B cell (primary cell): Measurements from ENCODE around the gene KRAS. TPM values are rescaled to one million over a fixed set of nuclear protein-coding genes. Genes with fewer than 3 reads are reported as not detected.
A peak's percentile ranks its signal among the peaks of the same experiment; 100 is the strongest.

Experiments
- ATAC-seq: fragments of 200-7000 bp; cut with Tn5 transposase; one replicate; pipeline ENCODE4 v1.10.0; 2021; ENCODE audit warnings: low read depth, mild to moderate bottlenecking, moderate number of reproducible peaks, moderate library complexity
- CTCF ChIA-PET: fragments of 350-600 bp; sonication (Branson Sonifier 250); formaldehyde crosslinking; loops from one replicate; lab custom pipeline; 2021; ENCODE audit warnings: antibody characterized with exemption, inconsistent platforms; lab: Charles Lee
- POLR2A ChIA-PET: fragments of 350-600 bp; sonication (Branson Sonifier 250); formaldehyde crosslinking; loops from one replicate; lab custom pipeline; 2021; ENCODE audit warnings: antibody characterized with exemption; lab: Charles Lee
- DNase-seq: peaks from one replicate; pipeline ENCODE4 v3.0.0; 2013
- H2AFZ ChIP-seq: 2 replicates; pipeline ENCODE4 v1.6.1; 2012; ENCODE audit warnings: mild to moderate bottlenecking, low read depth, low read length; ENCODE audit not compliant: insufficient read depth, poor library complexity, severe bottlenecking
- H3K27ac ChIP-seq, 2 donors: 1 replicate in 1 of 2; 2 replicates in 1 of 2; pipeline ENCODE4 v1.5.1; 2012 to 2013; ENCODE audit warnings: low read length in 2 of 2, mild to moderate bottlenecking in 2 of 2, moderate library complexity in 1 of 2
- H3K27me3 ChIP-seq, 4 experiments: fragments of 200-600 bp in 1 of 4; sonication (generic) in 1 of 4; replicated peaks in 1 of 4; 1 replicate in 2 of 4; 2 replicates in 2 of 4; pipeline versions ENCODE4 v1.6.1 to v1.7.0; 2013 to 2016; ENCODE audit warnings: low read length in 3 of 4, mild to moderate bottlenecking in 2 of 4, mixed read lengths in 1 of 4, moderate library complexity in 1 of 4; ENCODE audit not compliant: insufficient read depth in 4 of 4, control insufficient read depth in 3 of 4; ENCODE audit errors: control extremely low read depth in 1 of 4
- H3K36me3 ChIP-seq, 2 experiments: replicated peaks in 1 of 2; 1 replicate in 1 of 2; 2 replicates in 1 of 2; pipeline versions ENCODE4 v1.6.1 to v1.7.1; 2013; ENCODE audit warnings: low read length in 1 of 2; ENCODE audit not compliant: insufficient read depth in 2 of 2, control insufficient read depth in 1 of 2; ENCODE audit errors: control extremely low read depth in 1 of 2, extremely low read depth in 1 of 2
- H3K4me1 ChIP-seq, 2 donors: fragments of 200-600 bp in 1 of 2; sonication (generic) in 1 of 2; 1 replicate in 1 of 2; 2 replicates in 1 of 2; pipeline versions ENCODE4 v1.5.1 to v1.6.1; 2013 to 2017; ENCODE audit warnings: low read length in 2 of 2; ENCODE audit not compliant: control insufficient read depth in 2 of 2, insufficient read depth in 2 of 2
- H3K4me2 ChIP-seq: replicated peaks from 2 replicates; pipeline ENCODE3; 2012; ENCODE audit warnings: mild to moderate bottlenecking, low read depth, low read length; ENCODE audit not compliant: poor library complexity, severe bottlenecking
- H3K4me3 ChIP-seq, 5 experiments: fragments of 200-600 bp in 1 of 5; sonication (generic) in 1 of 5; 1 replicate in 3 of 5; 2 replicates in 2 of 5; pipeline versions ENCODE4 v1.5.1 to v1.7.0; 2011 to 2016; ENCODE audit warnings: low read length in 4 of 5, mild to moderate bottlenecking in 4 of 5, low read depth in 2 of 5, control low read depth in 1 of 5, moderate library complexity in 1 of 5; ENCODE audit not compliant: insufficient read depth in 1 of 5; ENCODE audit errors: control extremely low read depth in 1 of 5, extremely low read depth in 1 of 5
- H3K79me2 ChIP-seq: fragments of 200-600 bp; sonication (generic); one replicate; pipeline ENCODE4 v1.6.0; 2016; ENCODE audit warnings: low read length; ENCODE audit not compliant: control insufficient read depth, insufficient read depth
- H3K9ac ChIP-seq: fragments of 200-600 bp; sonication (generic); 2 replicates; pipeline ENCODE4 v1.6.1; 2017; ENCODE audit warnings: mild to moderate bottlenecking, low read length, moderate library complexity
- H3K9me3 ChIP-seq, 3 donors: one replicate each; pipeline versions ENCODE4 v1.6.1 to v1.7.1; 2013; ENCODE audit warnings: low read length in 2 of 3; ENCODE audit not compliant: control insufficient read depth in 2 of 3, insufficient read depth in 1 of 3; ENCODE audit errors: control extremely low read depth in 1 of 3
- H4K20me1 ChIP-seq: 2 replicates; pipeline ENCODE4 v1.6.0; 2012; ENCODE audit warnings: mild to moderate bottlenecking, low read length; ENCODE audit not compliant: insufficient read depth, control insufficient read depth, poor library complexity, severe bottlenecking
- H3K27ac Mint-ChIP-seq: one replicate; pipeline ENCODE4 v1.8.0; 2021; ENCODE audit warnings: mixed read lengths
- H3K27me3 Mint-ChIP-seq: one replicate; pipeline ENCODE4 v1.8.0; 2021; ENCODE audit warnings: mixed read lengths
- H3K4me1 Mint-ChIP-seq: one replicate; pipeline ENCODE4 v1.8.0; 2021; ENCODE audit warnings: mixed read lengths
- H3K4me3 Mint-ChIP-seq: one replicate; pipeline ENCODE4 v1.8.0; 2021; ENCODE audit warnings: mixed read lengths
- H3K9me3 Mint-ChIP-seq: one replicate; pipeline ENCODE4 v1.8.0; 2022; ENCODE audit warnings: mixed read lengths; ENCODE audit not compliant: insufficient read depth
- CTCF ChIP-seq: fragments of 200-600 bp; IDR thresholded peaks from one replicate; pipeline ENCODE4 v1.8.0; 2022; ENCODE audit warnings: antibody characterized with exemption, mild to moderate bottlenecking
- EZH2 ChIP-seq: IDR thresholded peaks from 2 replicates; pipeline ENCODE4 v1.6.1; 2012; ENCODE audit warnings: borderline replicate concordance, low read depth, mild to moderate bottlenecking, moderate library complexity, low read length; ENCODE audit not compliant: insufficient read depth, poor library complexity, severe bottlenecking
- WGBS: methylation state at CpG from one replicate; pipeline ENCODE4 v1.1.5; 2013; ENCODE audit warnings: missing lambda C conversion rate; ENCODE audit not compliant: insufficient coverage; 5-methylcytosine and 5-hydroxymethylcytosine counted together
- intact Hi-C: fragments of 100-400 bp; cut with micrococcal nuclease; formaldehyde crosslinking; loops from one replicate; pipeline ENCODE4 v1.10.0; 2022
- polyA plus RNA-seq: library from polyadenylated mRNA; depleted of rRNA; stranded (reverse); fragments of >200 nt; gene quantifications from 2 replicates; pipeline ENCODE4 v1.2.3, GENCODE V29; 2012
- total RNA-seq, 2 donors: library from RNA; stranded (reverse); fragments of 120-200 nt in 1 of 2; gene quantifications; 1 replicate in 1 of 2; 2 replicates in 1 of 2; pipeline versions ENCODE4 v1.2.3 to v1.2.4, GENCODE V29; 2013 to 2022

KRAS gene
- total and polyA plus RNA-seq, 2 donors (not counting 1 experiment from before 2014, with no cell fraction given): 7.2 to 41.8 TPM

GRCh38 chr12:25155022-25155576 is 95.6 kb downstream of the KRAS start:
- peaks cover 36% of the 10 kb centered on the region for H3K4me1 Mint-ChIP-seq
- Histone ChIP-seq H3K4me1 (peaks cover 39 to 42% of the 10 kb centered on the region in 2 donors), H3K4me3 (peak overlapping the region in 1 of 5 experiments; percentile 20), H3K36me3 (no peaks in the 10 kb centered on the region), H4K20me1 (no peaks in the 10 kb centered on the region), H3K27ac (peak overlapping the region; percentile 16 to 72), H3K9ac (peak overlapping the region; percentile 13), H3K9me3 (peaks cover 0 to 4% (median 0%) of the 10 kb centered on the region in 3 donors), H3K27me3 (no peaks in the 10 kb centered on the region), H2AFZ (peak overlapping the region; percentile 36), H3K79me2 (no peaks in the 10 kb centered on the region), H3K4me2 (peak overlapping the region; percentile 61)
- WGBS: no CpG with 5 or more reads among the region's 2 CpGs
- peak overlapping the region; percentile 74 for H3K4me3 Mint-ChIP-seq
- intact Hi-C loops: loop anchor here (1.0 to 5.0 kb wide), 7 partner anchors 25 to 1677 kb away; partner anchors contain the start of genes DNAI7, ETFRF1, ITPR2 and KRAS
- TF ChIP-seq CTCF (peak; percentile 83), EZH2 (no peak)
- DNase-seq: peak; percentile 78
- ChIA-PET POLR2A (interaction anchor here (0.5 to 1.5 kb wide), 2 partner anchors 40 to 103 kb away, joined by 3 to 5 read pairs; partner anchors contain the start of genes DNAI7 and ETFRF1), CTCF (interaction anchor here (0.6 to 5.8 kb wide), 30 partner anchors 9 to 1100 kb away, joined by 3 to 56 read pairs (median 4); partner anchors contain the start of genes DNAI7 and ETFRF1)
- no peaks in the 10 kb centered on the region for H3K9me3 Mint-ChIP-seq
- peak; percentile 14 for ATAC-seq
- peak overlapping the region; percentile 87 for H3K27ac Mint-ChIP-seq
- no peaks in the 10 kb centered on the region for H3K27me3 Mint-ChIP-seq

Other genes starting within 250 kb of the KRAS start
- gene DNAI7, start 55.8 kb downstream of the KRAS start, total RNA-seq: 0.39 and 0.62 TPM in 2 replicates
- gene DNAI7, start 55.8 kb downstream of the KRAS start, polyA plus RNA-seq: not detected in 2 replicates
- gene ETFRF1, start 55.7 kb downstream of the KRAS start, total RNA-seq: 26.1 and 26.9 TPM in 2 replicates
- gene ETFRF1, start 55.7 kb downstream of the KRAS start, polyA plus RNA-seq: 17.9 and 20.4 TPM in 2 replicates